Endodermal cell (in vitro differentiated cells): Measurements from ENCODE around the gene CKAP2L. TPM values are rescaled to one million over a fixed set of nuclear protein-coding genes. Genes with fewer than 3 reads are reported as not detected.

Source experiments
- DNase-seq: peaks from one replicate; pipeline ENCODE4 v3.0.0-alpha.2; 2017
- H3K27ac ChIP-seq: 2 replicates; pipeline ENCODE4 v1.5.1; 2013; ENCODE audit warnings: mild to moderate bottlenecking, low read depth, low read length, moderate library complexity
- H3K27me3 ChIP-seq: 2 replicates; pipeline ENCODE4 v1.6.1; 2013; ENCODE audit warnings: mild to moderate bottlenecking, low read length, moderate library complexity; ENCODE audit not compliant: insufficient read depth, control insufficient read depth, poor library complexity, severe bottlenecking
- H3K36me3 ChIP-seq: 2 replicates; pipeline ENCODE4 v1.7.0; 2013; ENCODE audit warnings: mild to moderate bottlenecking, low read length, moderate library complexity; ENCODE audit not compliant: control insufficient read depth, insufficient read depth
- H3K4me1 ChIP-seq: one replicate; pipeline ENCODE4 v1.7.0; 2013; ENCODE audit warnings: low read length; ENCODE audit not compliant: control insufficient read depth, insufficient read depth
- H3K4me3 ChIP-seq: 2 replicates; pipeline ENCODE4 v1.5.1; 2013; ENCODE audit warnings: mild to moderate bottlenecking, low read length, moderate library complexity
- H3K9ac ChIP-seq: 2 replicates; pipeline ENCODE4 v1.6.1; 2013; ENCODE audit warnings: mild to moderate bottlenecking, low read length, moderate library complexity; ENCODE audit not compliant: poor library complexity, severe bottlenecking; ENCODE audit errors: extremely low read depth
- H3K9me3 ChIP-seq: 2 replicates; pipeline ENCODE4 v1.6.1; 2013; ENCODE audit warnings: mild to moderate bottlenecking, low read length, moderate library complexity; ENCODE audit not compliant: control insufficient read depth
- H3K27ac Mint-ChIP-seq: 2 replicates; pipeline ENCODE4 v1.8.0; 2020; ENCODE audit warnings: mixed read lengths
- H3K27me3 Mint-ChIP-seq: 2 replicates; pipeline ENCODE4 v1.8.0; 2021; ENCODE audit warnings: mild to moderate bottlenecking, mixed read lengths; ENCODE audit not compliant: insufficient read depth
- H3K36me3 Mint-ChIP-seq: 2 replicates; pipeline ENCODE4 v1.8.0; 2020; ENCODE audit warnings: low read depth, mixed read lengths
- H3K4me1 Mint-ChIP-seq: 2 replicates; pipeline ENCODE4 v1.8.0; 2020; ENCODE audit warnings: mixed read lengths
- H3K4me3 Mint-ChIP-seq: 2 replicates; pipeline ENCODE4 v1.8.0; 2020; ENCODE audit warnings: mild to moderate bottlenecking, moderate library complexity, mixed read lengths
- H3K9me3 Mint-ChIP-seq: 2 replicates; pipeline ENCODE4 v1.8.0; 2020; ENCODE audit warnings: mild to moderate bottlenecking, mixed read lengths
- WGBS, 2 experiments: methylation state at CpG; one replicate each; pipeline versions ENCODE4 v1.1.5 to v1.1.7; 2013; ENCODE audit warnings: missing lambda C conversion rate in 2 of 2, mixed read lengths in 1 of 2; ENCODE audit not compliant: insufficient coverage in 1 of 2, insufficient read length in 1 of 2; 5-methylcytosine and 5-hydroxymethylcytosine counted together
- total RNA-seq, 2 donors: library from RNA; stranded (reverse); fragmentation: NEBNext Ultra II Directional in 1 of 2; extraction: Animal tissue kit (Norgen Biotek cat#: 25700) in 1 of 2; gene quantifications; 2 replicates in 1 of 2; 3 replicates in 1 of 2; pipeline ENCODE4 v1.2.1, GENCODE V29; 2021
- TF ChIP-seq, protein P1 (sequence below): fragments of 200-600 bp; sonication (generic); conservative IDR thresholded peaks from 2 replicates; pipeline ENCODE4 v1.5.0; 2021; ENCODE audit warnings: antibody characterized with exemption, mild to moderate bottlenecking

CKAP2L gene
- total RNA-seq, 2 donors from 2014 or later = 20.1 to 30.3 TPM

DNA sequence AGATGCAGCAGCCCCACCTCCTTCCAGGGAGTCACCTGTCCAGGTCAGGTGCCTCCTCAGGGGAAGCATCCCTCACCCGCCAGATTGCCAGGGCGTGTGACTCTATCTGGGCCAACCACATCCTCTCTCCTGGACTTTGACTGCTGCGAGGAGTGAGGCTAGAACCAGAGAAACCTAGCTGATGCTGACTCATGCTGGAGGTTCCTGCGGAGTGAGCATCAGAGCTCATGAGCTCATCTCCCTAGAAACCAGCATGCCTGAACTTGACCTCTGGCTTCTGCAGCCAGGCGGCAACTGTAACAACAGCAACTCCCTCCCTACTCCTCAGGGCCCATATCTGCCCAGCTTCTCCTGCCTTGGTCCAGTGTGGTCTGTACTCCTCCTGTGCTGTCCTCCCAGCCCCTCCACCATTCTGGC lies 71.9 kb downstream of the CKAP2L start:
- H3K9me3 Mint-ChIP-seq = no peaks in the 10 kb centered on the region
- Histone ChIP-seq H3K4me3 (no peak overlapping the region), H3K36me3 (no peaks in the 10 kb centered on the region), H3K4me1 (no peaks in the 10 kb centered on the region), H3K27me3 (no peaks in the 10 kb centered on the region), H3K9ac (no peak overlapping the region), H3K9me3 (no peaks in the 10 kb centered on the region), H3K27ac (no peak overlapping the region)
- TF ChIP-seq, protein P1, sequence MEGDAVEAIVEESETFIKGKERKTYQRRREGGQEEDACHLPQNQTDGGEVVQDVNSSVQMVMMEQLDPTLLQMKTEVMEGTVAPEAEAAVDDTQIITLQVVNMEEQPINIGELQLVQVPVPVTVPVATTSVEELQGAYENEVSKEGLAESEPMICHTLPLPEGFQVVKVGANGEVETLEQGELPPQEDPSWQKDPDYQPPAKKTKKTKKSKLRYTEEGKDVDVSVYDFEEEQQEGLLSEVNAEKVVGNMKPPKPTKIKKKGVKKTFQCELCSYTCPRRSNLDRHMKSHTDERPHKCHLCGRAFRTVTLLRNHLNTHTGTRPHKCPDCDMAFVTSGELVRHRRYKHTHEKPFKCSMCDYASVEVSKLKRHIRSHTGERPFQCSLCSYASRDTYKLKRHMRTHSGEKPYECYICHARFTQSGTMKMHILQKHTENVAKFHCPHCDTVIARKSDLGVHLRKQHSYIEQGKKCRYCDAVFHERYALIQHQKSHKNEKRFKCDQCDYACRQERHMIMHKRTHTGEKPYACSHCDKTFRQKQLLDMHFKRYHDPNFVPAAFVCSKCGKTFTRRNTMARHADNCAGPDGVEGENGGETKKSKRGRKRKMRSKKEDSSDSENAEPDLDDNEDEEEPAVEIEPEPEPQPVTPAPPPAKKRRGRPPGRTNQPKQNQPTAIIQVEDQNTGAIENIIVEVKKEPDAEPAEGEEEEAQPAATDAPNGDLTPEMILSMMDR = no peak
- H3K4me3 Mint-ChIP-seq = no peak overlapping the region
- WGBS, 2 experiments = 64 to 72% methylated on average over 3 to 5 of the region's 5 CpGs
- peak overlapping the region; percentile 65 for H3K27ac Mint-ChIP-seq
- no peaks in the 10 kb centered on the region for H3K36me3 Mint-ChIP-seq
- H3K4me1 Mint-ChIP-seq = peaks cover 12% of the 10 kb centered on the region
- no peaks in the 10 kb centered on the region for H3K27me3 Mint-ChIP-seq
- DNase-seq = peak; percentile 87

DNA sequence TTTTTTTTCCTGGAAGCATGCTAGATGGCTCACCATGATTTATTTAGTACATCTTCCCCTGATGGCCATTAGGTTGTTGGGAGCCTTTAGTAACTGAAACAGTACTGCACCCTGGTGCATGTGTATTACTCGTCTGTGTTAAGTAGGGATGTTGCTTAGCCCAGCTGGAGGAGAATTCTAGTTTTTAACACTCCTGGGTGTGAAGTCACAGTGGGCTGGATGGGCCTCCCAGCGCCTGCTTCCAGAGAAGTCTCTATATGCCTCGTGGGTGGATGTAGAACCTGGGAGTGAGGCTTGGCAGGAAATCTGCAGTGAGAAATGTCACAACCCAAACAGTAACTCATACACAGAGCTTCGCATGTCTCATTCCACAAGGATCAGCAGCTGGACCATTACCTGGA lies 72.5 kb downstream of the CKAP2L start:
- Mint-ChIP-seq H3K36me3 (no peaks in the 10 kb centered on the region), H3K27me3 (no peaks in the 10 kb centered on the region), H3K4me3 (no peak overlapping the region), H3K27ac (peak overlapping the region; percentile 4), H3K9me3 (no peaks in the 10 kb centered on the region), H3K4me1 (peaks cover 12% of the 10 kb centered on the region)
- H3K27me3 ChIP-seq = no peaks in the 10 kb centered on the region
- H3K9ac ChIP-seq = no peak overlapping the region
- no peak for DNase-seq
- TF ChIP-seq, protein P1 = no peak
- 80 to 91% methylated on average over 1 to 4 of the region's 4 CpGs for WGBS, 2 experiments
- no peaks in the 10 kb centered on the region for H3K4me1 ChIP-seq
- no peaks in the 10 kb centered on the region for H3K36me3 ChIP-seq
- H3K9me3 ChIP-seq = no peaks in the 10 kb centered on the region
- no peak overlapping the region for H3K27ac ChIP-seq
- no peak overlapping the region for H3K4me3 ChIP-seq

DNA sequence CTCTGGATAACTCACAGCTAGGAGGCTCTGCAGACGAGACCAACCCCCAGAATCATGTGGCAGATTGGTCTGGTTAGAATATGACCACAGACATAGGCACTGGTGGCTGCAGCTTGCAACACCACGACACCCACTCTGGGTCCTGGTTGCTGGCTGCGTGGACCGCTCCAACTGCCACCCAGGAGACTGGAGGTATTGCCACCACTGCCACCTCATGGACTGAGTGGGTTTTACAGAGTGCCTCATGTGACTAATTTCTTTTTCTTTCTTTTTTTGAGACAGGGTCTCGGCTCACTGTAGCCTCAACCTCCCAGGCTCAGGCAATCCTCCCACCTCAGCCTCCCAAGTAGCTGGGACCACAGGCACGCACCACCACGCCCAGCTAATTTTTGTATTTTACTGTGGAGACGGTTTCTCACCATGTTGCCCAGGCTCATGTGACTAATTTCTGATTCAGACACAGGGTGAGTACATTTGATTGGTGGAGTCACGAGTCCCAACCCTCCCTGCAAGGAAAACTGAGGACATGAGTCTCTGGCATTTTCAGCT lies 73.5 kb downstream of the CKAP2L start:
- Histone ChIP-seq H3K9ac (no peak overlapping the region), H3K36me3 (no peaks in the 10 kb centered on the region), H3K4me3 (no peak overlapping the region), H3K27ac (no peak overlapping the region), H3K27me3 (no peaks in the 10 kb centered on the region), H3K9me3 (no peaks in the 10 kb centered on the region), H3K4me1 (no peaks in the 10 kb centered on the region)
- DNase-seq = peak; percentile 84
- H3K36me3 Mint-ChIP-seq = no peaks in the 10 kb centered on the region
- H3K4me1 Mint-ChIP-seq = peaks cover 12% of the 10 kb centered on the region
- no peaks in the 10 kb centered on the region for H3K27me3 Mint-ChIP-seq
- peak overlapping the region; percentile 87 for H3K27ac Mint-ChIP-seq
- WGBS, 2 experiments = 81 to 82% methylated on average over 8 to 9 of the region's 9 CpGs
- TF ChIP-seq, protein P1 = peak; percentile 78
- no peaks in the 10 kb centered on the region for H3K9me3 Mint-ChIP-seq
- no peak overlapping the region for H3K4me3 Mint-ChIP-seq
